Common myeloid progenitor, CD34-positive (primary cell): Measurements from ENCODE around the gene ARHGAP35.
"Not testable (repeated sequence)": the region's sequence is repeated elsewhere in the genome, so short reads cannot be mapped to it uniquely, and the experiment has no call there.

Experiments
- CTCF ChIA-PET: fragments of 350-600 bp; sonication (Branson Sonifier 250); formaldehyde crosslinking; loops from one replicate; lab custom pipeline; 2021; ENCODE audit warnings: antibody characterized with exemption; lab: Charles Lee
- POLR2A ChIA-PET: fragments of 350-600 bp; sonication (Branson Sonifier 250); formaldehyde crosslinking; loops from one replicate; lab custom pipeline; 2021; ENCODE audit warnings: antibody characterized with exemption; lab: Charles Lee
- DNase-seq, 3 donors: peaks; one replicate each; pipeline versions ENCODE4 v3.0.0 to v3.0.0-alpha.2; 2013
- H3K27ac ChIP-seq, 2 experiments: 1 replicate in 1 of 2; 2 replicates in 1 of 2; pipeline ENCODE4 v1.7.0; 2013; ENCODE audit warnings: inconsistent platforms in 2 of 2, low read length in 2 of 2, mild to moderate bottlenecking in 2 of 2, low read depth in 1 of 2, moderate library complexity in 1 of 2; ENCODE audit not compliant: severe bottlenecking in 2 of 2, insufficient read depth in 1 of 2, poor library complexity in 1 of 2
- H3K27me3 ChIP-seq, 5 experiments: replicated peaks in 2 of 5; 1 replicate in 3 of 5; 2 replicates in 2 of 5; pipeline versions ENCODE4 v1.6.1 to v1.7.0; 2013; ENCODE audit warnings: low read length in 4 of 5, mild to moderate bottlenecking in 2 of 5, moderate library complexity in 2 of 5, inconsistent platforms in 1 of 5; ENCODE audit not compliant: insufficient read depth in 5 of 5, control insufficient read depth in 4 of 5
- H3K36me3 ChIP-seq, 4 experiments: 1 replicate in 2 of 4; 2 replicates in 2 of 4; pipeline versions ENCODE4 v1.6.1 to v1.7.0; 2013; ENCODE audit warnings: low read length in 3 of 4, control low read depth in 1 of 4, mild to moderate bottlenecking in 1 of 4; ENCODE audit not compliant: control insufficient read depth in 4 of 4, insufficient read depth in 4 of 4
- H3K4me1 ChIP-seq, 4 experiments: 1 replicate in 3 of 4; 2 replicates in 1 of 4; pipeline versions ENCODE4 v1.6.1 to v1.7.1; 2013; ENCODE audit warnings: low read length in 3 of 4, mild to moderate bottlenecking in 3 of 4, control low read depth in 1 of 4, inconsistent platforms in 1 of 4, moderate library complexity in 1 of 4; ENCODE audit not compliant: control insufficient read depth in 4 of 4, insufficient read depth in 4 of 4; ENCODE audit errors: control extremely low read depth in 1 of 4
- H3K4me3 ChIP-seq, 7 experiments: 1 replicate in 4 of 7; 2 replicates in 3 of 7; pipeline versions ENCODE4 v1.5.1 to v1.7.0; 2013; ENCODE audit warnings: mild to moderate bottlenecking in 7 of 7, low read length in 6 of 7, moderate library complexity in 6 of 7, inconsistent platforms in 2 of 7, low read depth in 2 of 7, control low read depth in 1 of 7; ENCODE audit not compliant: insufficient read depth in 4 of 7, control insufficient read depth in 1 of 7; ENCODE audit errors: extremely low read depth in 1 of 7
- H3K9me3 ChIP-seq, 5 experiments: 1 replicate in 4 of 5; 2 replicates in 1 of 5; pipeline versions ENCODE4 v1.6.1 to v1.7.1; 2013; ENCODE audit warnings: low read length in 4 of 5, mild to moderate bottlenecking in 2 of 5, inconsistent platforms in 1 of 5, low read depth in 1 of 5, moderate library complexity in 1 of 5; ENCODE audit not compliant: control insufficient read depth in 4 of 5, insufficient read depth in 2 of 5; ENCODE audit errors: control extremely low read depth in 1 of 5
- WGBS: methylation state at CpG from one replicate; pipeline ENCODE4 v1.1.5; 2013; ENCODE audit not compliant: insufficient coverage; 5-methylcytosine and 5-hydroxymethylcytosine counted together

ARHGAP35 gene

DNA sequence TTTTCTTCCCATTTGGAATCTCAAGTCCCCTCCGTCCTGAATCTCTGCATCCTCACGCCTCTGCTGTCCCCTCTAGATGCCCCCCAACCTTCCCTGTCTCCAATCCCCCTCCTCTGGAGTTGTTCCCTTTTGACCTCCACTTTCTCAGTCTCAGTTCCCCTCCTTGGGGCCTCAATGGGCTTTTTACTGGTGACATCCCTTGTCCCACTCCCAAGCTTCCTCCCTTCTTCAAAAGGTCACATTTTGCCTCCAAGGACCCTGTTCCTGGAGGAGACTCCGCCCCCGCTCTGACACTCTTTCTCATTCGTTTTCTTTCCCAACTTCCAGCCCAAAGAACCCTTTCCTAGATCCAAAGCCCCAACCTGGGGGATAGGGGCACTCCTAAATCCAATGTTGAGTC, 11.2 kb upstream of the ARHGAP35 start:
- peak overlapping the region in 6 of 7 experiments; percentile 75 to 98 (median 92) for H3K4me3 ChIP-seq
- H3K9me3 ChIP-seq, result no peaks in the 10 kb centered on the region
- ChIA-PET CTCF (no interaction called here), POLR2A (interaction anchor here (0.5 kb wide), 2 partner anchors 82 to 1115 kb away, joined by 3 read pairs; no protein-coding TSS in a partner anchor)
- 82% methylated on average over 5 of the region's 5 CpGs for WGBS
- peaks cover 0 to 13% (median 12%) of the 10 kb centered on the region in 4 experiments for H3K4me1 ChIP-seq
- H3K36me3 ChIP-seq, result peaks cover 0 to 13% (median 5%) of the 10 kb centered on the region in 4 experiments
- DNase-seq, result no peak
- H3K27me3 ChIP-seq, result peaks cover 0 to 2% (median 0%) of the 10 kb centered on the region in 5 experiments
- peak overlapping the region; percentile 40 to 87 for H3K27ac ChIP-seq

- peak within 1 kb of the TSS; percentile 40 to 87 for H3K27ac ChIP-seq
- WGBS, result under 1% methylated on average over 51 of the region's 53 CpGs
- DNase-seq, result peak; percentile 98 to 99 (median 99)
- peak within 1 kb of the TSS; percentile 46 to 98 (median 92) for H3K4me3 ChIP-seq
- POLR2A ChIA-PET, result interaction anchor here (0.5 to 0.9 kb wide), 2 partner anchors 16 to 1116 kb away, joined by 3 to 4 read pairs; no protein-coding TSS in a partner anchor
- H3K36me3 ChIP-seq, result peaks cover 0 to 13% (median 5%) of the 10 kb centered on the region in 4 experiments
- CTCF ChIA-PET, result interaction anchor here (0.9 kb wide), 1 partner anchor 101 kb away, joined by 4 read pairs; no protein-coding TSS in a partner anchor
- H3K27me3 ChIP-seq, result peaks cover 0 to 2% (median 0%) of the 10 kb centered on the region in 5 experiments
- H3K4me1 ChIP-seq, result peaks cover 0 to 13% (median 12%) of the 10 kb centered on the region in 4 experiments
- no peaks in the 10 kb centered on the region for H3K9me3 ChIP-seq
Measured at GRCh38 chr19:46850228-46851203, 10.3 kb upstream of the ARHGAP35 start, which contains the start of gene AP2S1. AP2S1 (minus strand) TSS chr19:46850846; CDS start chr19:46850766, 80 bp downstream.

DNA sequence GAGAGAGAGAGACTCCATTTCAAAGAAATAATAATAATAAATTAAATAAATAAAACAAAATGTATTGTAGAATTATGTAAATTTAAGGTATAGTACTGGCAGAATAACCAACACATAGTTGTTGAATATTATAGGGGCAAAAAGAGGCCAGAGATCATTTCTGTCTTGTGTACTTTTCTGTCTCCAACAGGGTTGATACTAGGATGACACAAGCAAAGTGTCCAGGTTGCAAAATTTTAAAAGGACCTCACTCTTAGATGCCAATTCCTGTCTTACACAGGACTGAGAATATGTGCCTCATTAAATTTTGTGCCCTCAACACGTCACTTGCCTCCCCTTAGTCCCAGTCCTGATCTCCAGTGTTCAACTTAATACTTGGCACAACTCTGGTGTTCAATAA, 8.0 kb upstream of the ARHGAP35 start:
- Histone ChIP-seq H3K9me3 (no peaks in the 10 kb centered on the region), H3K27ac (no peak overlapping the region), H3K27me3 (peaks cover 0 to 2% (median 0%) of the 10 kb centered on the region in 5 experiments), H3K4me1 (peaks cover 0 to 24% (median 21%) of the 10 kb centered on the region in 4 experiments), H3K4me3 (no peak overlapping the region), H3K36me3 (peaks cover 0 to under 1% (median 0%) of the 10 kb centered on the region in 4 experiments)
- 100% methylated on average over 1 of the region's 1 CpG for WGBS
- ChIA-PET CTCF (no interaction called here), POLR2A (no interaction called here)
- no peak for DNase-seq

- H3K36me3 ChIP-seq, DNase-seq, POLR2A ChIA-PET, H3K27ac ChIP-seq, H3K4me3 ChIP-seq, H3K27me3 ChIP-seq, H3K9me3 ChIP-seq: not testable (repeated sequence)
- H3K4me1 ChIP-seq, result peaks cover 0 to 20% (median 19%) of the 10 kb centered on the region in 4 experiments
- CTCF ChIA-PET, result interaction anchor here (1.2 kb wide), 1 partner anchor 158 kb away, joined by 3 read pairs; no protein-coding TSS in a partner anchor
- 94% methylated on average over 2 of the region's 13 CpGs for WGBS
Measured at GRCh38 chr19:46854698-46855097, 6.1 kb upstream of the ARHGAP35 start.

DNA sequence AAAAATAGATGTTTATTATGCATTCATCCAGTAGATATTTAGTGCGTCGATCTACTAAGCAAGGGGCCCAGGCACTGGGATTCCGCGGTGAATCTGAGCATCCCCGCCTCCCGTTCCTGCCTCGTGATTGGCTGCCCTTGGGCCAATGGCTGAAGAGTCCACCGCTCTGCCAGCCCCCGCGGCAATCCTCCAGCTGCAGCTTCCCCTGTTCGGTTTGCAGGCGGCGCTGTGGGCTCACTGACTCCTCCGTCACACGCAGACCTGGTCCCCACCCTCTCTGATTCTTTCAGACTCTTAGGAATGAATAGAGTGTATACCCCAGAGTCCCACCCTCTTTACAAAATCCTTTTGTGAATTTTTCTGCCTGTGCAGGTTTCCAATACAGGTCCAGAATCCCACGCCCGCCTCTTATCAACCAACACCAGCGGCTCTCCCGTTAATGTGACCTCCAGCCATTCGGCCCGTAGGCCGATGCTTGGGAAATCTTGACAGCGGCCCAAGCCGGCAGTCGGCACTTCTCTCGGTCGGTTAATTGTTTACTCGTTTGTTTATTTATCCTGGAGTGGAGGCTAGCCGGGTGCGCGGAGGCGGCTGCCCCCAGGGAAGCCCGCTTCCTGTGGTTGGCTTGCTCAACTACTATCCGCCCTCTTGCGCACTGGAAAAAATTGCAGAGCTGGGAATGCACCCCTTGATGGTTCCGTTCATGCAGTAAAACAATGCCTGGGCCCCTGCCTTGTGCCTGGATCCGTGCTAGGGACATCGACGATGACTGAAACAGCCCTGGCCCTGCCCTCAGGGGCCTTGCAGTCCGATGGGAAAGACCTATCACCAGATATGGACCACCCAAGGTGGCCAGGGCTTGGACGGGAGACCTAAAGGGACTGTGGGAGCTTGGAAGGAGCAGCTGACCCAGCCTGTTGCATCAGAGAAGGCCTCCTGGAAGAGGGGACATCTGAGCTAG, 4.5 kb upstream of the ARHGAP35 start:
- Histone ChIP-seq H3K9me3 (no peaks in the 10 kb centered on the region), H3K36me3 (peaks cover 0 to 2% (median 0%) of the 10 kb centered on the region in 4 experiments), H3K4me1 (peaks cover 0 to 18% (median 14%) of the 10 kb centered on the region in 4 experiments), H3K27ac (no peak overlapping the region), H3K27me3 (peaks cover 0 to 2% (median 0%) of the 10 kb centered on the region in 5 experiments), H3K4me3 (peak overlapping the region in 6 of 7 experiments; percentile 32 to 79 (median 56))
- 10% methylated on average over 34 of the region's 41 CpGs for WGBS
- ChIA-PET CTCF (interaction anchor here (1.0 to 5.4 kb wide), 10 partner anchors 11 to 270 kb away, joined by 3 to 51 read pairs (median 4); partner anchors contain the start of gene SLC1A5), POLR2A (interaction anchor here (0.5 kb wide), 1 partner anchor 9 kb away, joined by 5 read pairs; no protein-coding TSS in a partner anchor)
- DNase-seq, result peak; percentile 93 to 96 (median 96)

DNA sequence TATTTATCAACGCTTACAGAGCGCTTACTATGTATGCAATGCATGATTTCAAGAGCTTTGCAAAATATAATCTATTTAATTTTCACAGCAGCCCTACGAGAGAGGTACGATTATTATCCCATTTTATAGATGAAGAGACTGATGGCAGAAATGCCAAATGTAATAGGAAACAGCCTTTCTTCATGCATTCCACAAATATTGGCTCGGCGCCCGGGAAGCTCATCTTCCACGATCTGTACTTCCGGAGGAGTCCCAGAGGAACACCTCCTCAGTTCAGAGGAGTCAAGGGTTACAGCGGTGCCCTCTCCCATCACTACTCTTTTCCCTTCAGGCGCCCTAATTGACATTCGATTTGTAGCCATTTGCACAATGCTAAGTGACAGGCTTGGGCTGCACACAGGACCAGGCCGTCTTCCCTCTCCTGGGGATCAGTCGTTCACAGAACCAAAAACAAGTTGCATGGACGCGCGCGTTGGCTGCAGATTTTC, 1.1 kb upstream of the ARHGAP35 start:
- peaks cover 0 to 2% (median 0%) of the 10 kb centered on the region in 4 experiments for H3K36me3 ChIP-seq
- no peaks in the 10 kb centered on the region for H3K27me3 ChIP-seq
- no peak for DNase-seq
- no peaks in the 10 kb centered on the region for H3K9me3 ChIP-seq
- ChIA-PET POLR2A (no interaction called here), CTCF (interaction anchor here (5.4 kb wide), 1 partner anchor 131 kb away, joined by 51 read pairs; no protein-coding TSS in a partner anchor)
- H3K4me1 ChIP-seq, result peaks cover 5 to 49% (median 40%) of the 10 kb centered on the region in 4 experiments
- H3K4me3 ChIP-seq, result peak overlapping the region in 4 of 7 experiments; percentile 74 to 90 (median 80)
- 11% methylated on average over 16 of the region's 18 CpGs for WGBS
- no peak overlapping the region for H3K27ac ChIP-seq
